K562 (cell line): ENCODE results near the gene NXN. TPM values are rescaled to one million over a fixed set of nuclear protein-coding genes. Genes with fewer than 3 reads are reported as not detected.

ENCODE experiments used
- BCLAF1 ChIP-seq, 2 experiments: fragments of 450-650 bp in 1 of 2; IDR thresholded peaks; 2 replicates each; pipeline ENCODE4 v1.6.1; 2011 to 2017; ENCODE audit warnings: low read depth in 2 of 2, antibody characterized with exemption in 1 of 2, borderline replicate concordance in 1 of 2, low read length in 1 of 2, mild to moderate bottlenecking in 1 of 2, mixed read lengths in 1 of 2; ENCODE audit not compliant: control insufficient read depth in 1 of 2
- CBX3 ChIP-seq, 2 experiments: IDR thresholded peaks; 1 replicate in 1 of 2; 2 replicates in 1 of 2; pipeline ENCODE4 v1.6.1; 2012; ENCODE audit warnings: inconsistent platforms in 2 of 2, low read length in 2 of 2, borderline replicate concordance in 1 of 2, control low read depth in 1 of 2
- CTBP1 ChIP-seq: fragments of 450-650 bp; IDR thresholded peaks from 2 replicates; pipeline ENCODE4 v1.6.1; 2016; ENCODE audit warnings: borderline replicate concordance
- E2F6 ChIP-seq, 2 experiments: IDR thresholded peaks; 2 replicates each; pipeline ENCODE4 v1.6.1; 2011; ENCODE audit warnings: borderline replicate concordance in 1 of 2, control low read depth in 1 of 2, low read depth in 1 of 2, low read length in 1 of 2, mild to moderate bottlenecking in 1 of 2, mixed read lengths in 1 of 2, moderate library complexity in 1 of 2; ENCODE audit not compliant: insufficient read depth in 1 of 2, insufficient read length in 1 of 2, poor library complexity in 1 of 2, severe bottlenecking in 1 of 2; ENCODE audit errors: extremely low read depth in 1 of 2
- KDM2B ChIP-seq: fragments of 250-450 bp; sonication (Bioruptor Pico); IDR thresholded peaks from 2 replicates; pipeline ENCODE4 v1.8.0; 2021; ENCODE audit warnings: mild to moderate bottlenecking, moderate library complexity
- MTA3 ChIP-seq: fragments of 450-650 bp; formaldehyde crosslinking; IDR thresholded peaks from 2 replicates; pipeline ENCODE4 v1.6.1; 2017; ENCODE audit warnings: mild to moderate bottlenecking, borderline replicate concordance
- NRF1 ChIP-seq, 2 experiments: fragments of 450-650 bp; IDR thresholded peaks in 1 of 2; conservative IDR thresholded peaks in 1 of 2; 2 replicates each; pipeline ENCODE4 v1.6.1; 2014; ENCODE audit warnings: mild to moderate bottlenecking in 2 of 2
- RAD21 ChIP-seq, 2 experiments: fragments of 250-450 bp in 1 of 2; fragments of 450-650 bp in 1 of 2; sonication (Bioruptor Pico) in 1 of 2; formaldehyde crosslinking in 1 of 2; IDR thresholded peaks in 1 of 2; conservative IDR thresholded peaks in 1 of 2; 2 replicates each; pipeline versions ENCODE4 v1.4.0 to v1.8.0; 2020 to 2022; ENCODE audit warnings: mild to moderate bottlenecking in 2 of 2, moderate library complexity in 1 of 2
- RBFOX2 ChIP-seq: fragments of 200-400 bp; formaldehyde crosslinking; IDR thresholded peaks from 2 replicates; pipeline ENCODE4 v1.6.1; 2017; ENCODE audit warnings: low read depth, mild to moderate bottlenecking, low read length, moderate library complexity
- SMAD4 ChIP-seq: fragments of 250-450 bp; sonication (Bioruptor Pico); conservative IDR thresholded peaks from 2 replicates; pipeline ENCODE4 v1.8.0; 2021; ENCODE audit warnings: inconsistent platforms, mild to moderate bottlenecking, moderate library complexity
- ZBTB7A ChIP-seq: IDR thresholded peaks from 2 replicates; pipeline ENCODE4 v1.6.1; 2011; ENCODE audit warnings: low read depth, mild to moderate bottlenecking, low read length, moderate library complexity, borderline replicate concordance; ENCODE audit not compliant: control insufficient read depth
- ZC3H11A ChIP-seq: IDR thresholded peaks from 2 replicates; pipeline ENCODE4 v1.6.1; 2012; ENCODE audit warnings: low read depth, low read length, improper control_type of control experiment
- ZFP30 ChIP-seq: fragments of 250-450 bp; sonication (Bioruptor Pico); IDR thresholded peaks from 2 replicates; pipeline ENCODE4 v1.8.0; 2022; ENCODE audit warnings: moderate library complexity, mild to moderate bottlenecking, inconsistent platforms, borderline replicate concordance
- ZFX ChIP-seq: sonication (generic); formaldehyde crosslinking; IDR thresholded peaks from 2 replicates; pipeline ENCODE4 v1.8.0; 2022; ENCODE audit warnings: mild to moderate bottlenecking, missing genetic modification reagents, moderate library complexity
- ZMIZ1 ChIP-seq, 2 experiments: fragments of 150-350 bp in 1 of 2; IDR thresholded peaks; 2 replicates each; pipeline ENCODE4 v1.6.1; 2012 to 2016; ENCODE audit warnings: low read depth in 2 of 2, low read length in 2 of 2, mild to moderate bottlenecking in 1 of 2, moderate library complexity in 1 of 2
- ZNF253 ChIP-seq: fragments of 250-450 bp; sonication (Bioruptor Pico); conservative IDR thresholded peaks from 2 replicates; pipeline ENCODE4 v1.6.1; 2021; ENCODE audit warnings: mild to moderate bottlenecking
- ZNF354B ChIP-seq: fragments of 250-450 bp; sonication (Bioruptor Pico); IDR thresholded peaks from 2 replicates; pipeline ENCODE4 v1.4.0; 2020
- polyA plus RNA-seq, 8 experiments: library from polyadenylated mRNA; depleted of rRNA in 4 of 8; stranded (reverse) in 5 of 8; unstranded in 3 of 8; fragments of >200 nt; fragmentation: Nextera tagmentation in 2 of 8; fragmentation: Illumina TruSeq in 1 of 8; extraction: Ambion mirVana in 2 of 8; extraction: Trizol in 1 of 8; gene quantifications; 2 replicates each; pipeline versions ENCODE4 v1.2.1 to v1.2.3, GENCODE V29; 2011 to 2014; ENCODE audit warnings: inconsistent platforms in 1 of 8, missing spikeins in 1 of 8
- total RNA-seq, 7 experiments: library from RNA; depleted of rRNA in 6 of 7; stranded (reverse); fragments of >200 nt in 6 of 7; fragmentation: Illumina TruSeq in 2 of 7; extraction: Trizol in 2 of 7; gene quantifications; 2 replicates each; pipeline versions ENCODE4 v1.2.1 to v1.2.3, GENCODE V29; 2011 to 2021; ENCODE audit warnings: low replicate concordance in 1 of 7

NXN gene
- total and polyA plus RNA-seq, 9 of the 15 experiments (the other 6 are each of a cell fraction or from before 2014, with no cell fraction given), result 0.08 to 0.39 (median 0.29) TPM; not detected in 5

- TF ChIP-seq KDM2B (CRISPR knock-in tag) (0 out of 2 replicates have a peak, but pooled peaks have one; percentile 50), ZNF354B (no peak), E2F6 (IDR thresholded peaks at IDR 0.05; ENCODE audit: borderline replicate concordance in 1 of 2, extremely low read depth in 1 of 2, insufficient read depth in 1 of 2, insufficient read length in 1 of 2, low read depth in 1 of 2, low read length in 1 of 2, poor library complexity in 1 of 2, severe bottlenecking in 1 of 2) (peak in 1 of 2 experiments; percentile 70), SMAD4 (CRISPR knock-in tag) (no peak), NRF1 (conservative IDR thresholded peaks at IDR 0.05 in 1 of 2, IDR thresholded peaks at IDR 0.05 in 1 of 2) (peak; percentile 24 to 33; a peak in 2 of 4 replicates), CTBP1 (peak; percentile 64; the same call in 1 of the 2 replicates), ZBTB7A (peak; percentile 43; the same call in 1 of the 2 replicates), ZNF253 (CRISPR knock-in tag) (no peak), MTA3 (no peak), BCLAF1 (IDR thresholded peaks at IDR 0.05; ENCODE audit: borderline replicate concordance in 1 of 2, control insufficient read depth in 1 of 2, low read depth in 2 of 2, low read length in 1 of 2) (no peak), RBFOX2 (0 out of 2 replicates have a peak, but pooled peaks have one; percentile 28), ZFX (CRISPR knock-in tag) (0 out of 2 replicates have a peak, but pooled peaks have one; percentile 27), ZC3H11A (no peak), CBX3 (IDR thresholded peaks at IDR 0.05; ENCODE audit: borderline replicate concordance in 1 of 2, low read length in 2 of 2) (no peak), ZMIZ1 (IDR thresholded peaks at IDR 0.05; ENCODE audit: low read depth in 2 of 2, low read length in 2 of 2) (no peak), ZFP30 (CRISPR knock-in tag) (no peak), RAD21 (CRISPR knock-in tag; conservative IDR thresholded peaks at IDR 0.05 in 1 of 2, IDR thresholded peaks at IDR 0.05 in 1 of 2) (peak in 1 of 2 experiments; percentile 22; a peak in 2 of 4 replicates)
These were observed at the start of gene NXN (continued) for GRCh38 chr17:979539-980405.
